ENCODE results near the gene ZNRF3.

DNA sequence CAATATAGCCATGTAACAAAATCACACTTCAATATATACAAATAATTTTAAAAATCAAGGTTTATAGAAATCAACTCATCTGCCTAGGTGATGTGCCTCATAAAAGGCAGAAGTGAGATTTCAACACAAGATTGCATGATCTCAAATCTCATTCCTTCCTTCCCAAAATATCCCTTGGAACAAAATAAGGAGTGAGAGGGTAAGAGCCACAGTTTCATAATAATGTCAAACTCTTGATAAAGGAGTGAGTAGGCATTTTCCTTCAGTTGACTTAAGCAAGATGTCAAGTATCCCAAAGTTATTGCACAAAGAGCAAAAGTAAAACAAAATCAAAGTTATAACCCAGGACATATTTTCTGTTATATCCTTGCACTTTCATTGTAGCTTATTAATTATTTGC, 97.0 kb downstream of the ZNRF3 start:
- TF ChIP-seq POLR2A (IDR thresholded peaks at IDR 0.05) = no peak
- TF ChIP-seq, protein P1, sequence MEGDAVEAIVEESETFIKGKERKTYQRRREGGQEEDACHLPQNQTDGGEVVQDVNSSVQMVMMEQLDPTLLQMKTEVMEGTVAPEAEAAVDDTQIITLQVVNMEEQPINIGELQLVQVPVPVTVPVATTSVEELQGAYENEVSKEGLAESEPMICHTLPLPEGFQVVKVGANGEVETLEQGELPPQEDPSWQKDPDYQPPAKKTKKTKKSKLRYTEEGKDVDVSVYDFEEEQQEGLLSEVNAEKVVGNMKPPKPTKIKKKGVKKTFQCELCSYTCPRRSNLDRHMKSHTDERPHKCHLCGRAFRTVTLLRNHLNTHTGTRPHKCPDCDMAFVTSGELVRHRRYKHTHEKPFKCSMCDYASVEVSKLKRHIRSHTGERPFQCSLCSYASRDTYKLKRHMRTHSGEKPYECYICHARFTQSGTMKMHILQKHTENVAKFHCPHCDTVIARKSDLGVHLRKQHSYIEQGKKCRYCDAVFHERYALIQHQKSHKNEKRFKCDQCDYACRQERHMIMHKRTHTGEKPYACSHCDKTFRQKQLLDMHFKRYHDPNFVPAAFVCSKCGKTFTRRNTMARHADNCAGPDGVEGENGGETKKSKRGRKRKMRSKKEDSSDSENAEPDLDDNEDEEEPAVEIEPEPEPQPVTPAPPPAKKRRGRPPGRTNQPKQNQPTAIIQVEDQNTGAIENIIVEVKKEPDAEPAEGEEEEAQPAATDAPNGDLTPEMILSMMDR (IDR thresholded peaks at IDR 0.05) = no peak
- TF ChIP-seq EP300 (IDR thresholded peaks at IDR 0.05) = no peak
